IMR-90 (cell line): ENCODE data around the gene SLC39A11. TPM values are rescaled to one million over a fixed set of nuclear protein-coding genes. Genes with fewer than 3 reads are reported as not detected.
"Not testable (repeated sequence)": the region's sequence is repeated elsewhere in the genome, so short reads cannot be mapped to it uniquely, and the experiment has no call there.

Experiments
- ATAC-seq: fragments of 200-7000 bp; cut with Tn5 transposase; 2 replicates; pipeline ENCODE4 v1.9.1; 2020; ENCODE audit warnings: low read depth, mild to moderate bottlenecking, moderate library complexity
- BruUV-seq: library from RNA; stranded (reverse); fragments of 400-500 nt; replicated peaks from 2 replicates; lab custom pipeline; 2021; lab: Mats Ljungman, UMichigan
- CTCF ChIA-PET: fragments of 300-600 bp; formaldehyde crosslinking; extraction: SDS; loops from one replicate; lab custom pipeline; 2021; ENCODE audit warnings: antibody characterized with exemption; lab: Yijun Ruan, JAX
- POLR2A ChIA-PET: fragments of 300-600 bp; sonication (Branson Sonifier 250); formaldehyde crosslinking; loops from one replicate; lab custom pipeline; 2022; ENCODE audit warnings: antibody characterized with exemption; ENCODE audit not compliant: unreplicated experiment; lab: Charles Lee
- DNase-seq: peaks from one replicate; pipeline ENCODE4 v3.0.0; 2013
- H2AFZ ChIP-seq: replicated peaks from 2 replicates; pipeline ENCODE3; 2013; ENCODE audit warnings: low read length, mild to moderate bottlenecking; ENCODE audit not compliant: poor library complexity
- H2AK5ac ChIP-seq: 2 replicates; pipeline ENCODE4 v1.6.1; 2013; ENCODE audit warnings: low read depth, low read length, inconsistent platforms
- H2AK9ac ChIP-seq: replicated peaks from 2 replicates; pipeline ENCODE3; 2013; ENCODE audit warnings: mild to moderate bottlenecking, low read depth, low read length, moderate library complexity; ENCODE audit not compliant: poor library complexity
- H2BK120ac ChIP-seq: 2 replicates; pipeline ENCODE4 v1.6.1; 2013; ENCODE audit warnings: low read depth, low read length, inconsistent platforms
- H2BK15ac ChIP-seq: 3 replicates; pipeline ENCODE4 v1.6.1; 2013; ENCODE audit warnings: low read depth, low read length, inconsistent platforms
- H2BK20ac ChIP-seq: 2 replicates; pipeline ENCODE4 v1.6.1; 2013; ENCODE audit warnings: low read depth, mild to moderate bottlenecking, inconsistent platforms, low read length, moderate library complexity
- H2BK5ac ChIP-seq: 2 replicates; pipeline ENCODE4 v1.6.1; 2013; ENCODE audit warnings: mild to moderate bottlenecking, low read depth, low read length, inconsistent platforms; ENCODE audit not compliant: poor library complexity, severe bottlenecking
- H3K14ac ChIP-seq: replicated peaks from 2 replicates; pipeline ENCODE4 v1.6.1; 2013; ENCODE audit warnings: low read depth, low read length, inconsistent platforms
- H3K18ac ChIP-seq: 2 replicates; pipeline ENCODE4 v1.6.1; 2013; ENCODE audit warnings: low read depth, low read length, control low read depth
- H3K23ac ChIP-seq: 2 replicates; pipeline ENCODE4 v1.6.1; 2013; ENCODE audit warnings: low read depth, low read length, inconsistent platforms
- H3K27ac ChIP-seq: 2 replicates; pipeline ENCODE4 v1.5.1; 2013; ENCODE audit warnings: mild to moderate bottlenecking, control low read depth, low read length; ENCODE audit not compliant: insufficient read depth
- H3K27me3 ChIP-seq: 2 replicates; pipeline ENCODE4 v1.6.1; 2013; ENCODE audit warnings: low read length; ENCODE audit not compliant: control insufficient read depth, insufficient read depth
- H3K36me3 ChIP-seq: 2 replicates; pipeline ENCODE4 v1.6.1; 2013; ENCODE audit warnings: low read length, mixed read lengths; ENCODE audit not compliant: control insufficient read depth, insufficient read depth
- H3K4ac ChIP-seq: 2 replicates; pipeline ENCODE4 v1.6.1; 2013; ENCODE audit warnings: low read depth, low read length, inconsistent platforms
- H3K4me1 ChIP-seq: 2 replicates; pipeline ENCODE4 v1.6.1; 2013; ENCODE audit warnings: low read length, mixed read lengths; ENCODE audit not compliant: control insufficient read depth, insufficient read depth
- H3K4me2 ChIP-seq: 2 replicates; pipeline ENCODE4 v1.6.1; 2013; ENCODE audit warnings: low read depth, mild to moderate bottlenecking, control low read depth, low read length, moderate library complexity
- H3K4me3 ChIP-seq: 2 replicates; pipeline ENCODE4 v1.5.1; 2013; ENCODE audit warnings: low read depth, mild to moderate bottlenecking, control low read depth, low read length, moderate library complexity; ENCODE audit not compliant: insufficient read depth
- H3K56ac ChIP-seq: 2 replicates; pipeline ENCODE4 v1.6.1; 2013; ENCODE audit warnings: low read length, inconsistent platforms; ENCODE audit not compliant: insufficient read depth; ENCODE audit errors: extremely low read depth
- H3K79me1 ChIP-seq, 2 experiments: 2 replicates each; pipeline ENCODE4 v1.6.1; 2013; ENCODE audit warnings: low read length in 2 of 2, inconsistent platforms in 1 of 2, low read depth in 1 of 2
- H3K9ac ChIP-seq: 2 replicates; pipeline ENCODE4 v1.6.1; 2013; ENCODE audit warnings: low read depth, low read length, control low read depth
- H3K9me1 ChIP-seq: 2 replicates; pipeline ENCODE4 v1.6.1; 2013; ENCODE audit warnings: low read length, inconsistent platforms; ENCODE audit not compliant: insufficient read depth
- H3K9me3 ChIP-seq: 2 replicates; pipeline ENCODE4 v1.6.1; 2013; ENCODE audit warnings: low read length; ENCODE audit not compliant: control insufficient read depth, insufficient read depth
- H4K20me1 ChIP-seq: 2 replicates; pipeline ENCODE4 v1.6.1; 2013; ENCODE audit warnings: low read length, inconsistent platforms; ENCODE audit not compliant: insufficient read depth
- H4K5ac ChIP-seq: 2 replicates; pipeline ENCODE4 v1.6.1; 2013; ENCODE audit warnings: mild to moderate bottlenecking, low read depth, low read length, control low read depth
- H4K8ac ChIP-seq, 2 experiments: 2 replicates each; pipeline ENCODE4 v1.6.1; 2013; ENCODE audit warnings: low read depth in 2 of 2, low read length in 2 of 2, control low read depth in 1 of 2, inconsistent platforms in 1 of 2
- H4K91ac ChIP-seq: 2 replicates; pipeline ENCODE4 v1.6.1; 2013; ENCODE audit warnings: low read depth, low read length, inconsistent platforms; ENCODE audit not compliant: insufficient read depth
- ELK1 ChIP-seq: fragments of 150-350 bp; IDR thresholded peaks from 2 replicates; pipeline ENCODE4 v1.6.1; 2016; ENCODE audit warnings: low read depth, mild to moderate bottlenecking, low read length, moderate library complexity, borderline replicate concordance
- SMC3 ChIP-seq: fragments of 150-350 bp; IDR thresholded peaks from 2 replicates; pipeline ENCODE4 v1.6.1; 2016; ENCODE audit warnings: low read depth, mild to moderate bottlenecking, antibody characterized with exemption, low read length, moderate library complexity
- WGBS, 2 experiments: methylation state at CpG; one replicate each; pipeline versions ENCODE4 v1.1.5 to v1.1.7; 2013; ENCODE audit warnings: missing lambda C conversion rate in 2 of 2; ENCODE audit not compliant: insufficient read length in 1 of 2; ENCODE audit errors: extremely low coverage in 2 of 2; 5-methylcytosine and 5-hydroxymethylcytosine counted together
- dilution Hi-C: fragments of 300-500 bp; cut with HindIII; formaldehyde crosslinking; loops from one replicate; pipeline ENCODE4 v1.14.3; 2018; ENCODE audit warnings: low sequenced_read_pairs; ENCODE audit not compliant: unreplicated experiment
- in situ Hi-C: fragments of 300-500 bp; cut with MboI; formaldehyde crosslinking; loops from 3 replicates; pipeline ENCODE4 v1.14.3; 2019; ENCODE audit warnings: low sequenced_read_pairs, inconsistent platforms, mixed read lengths
- intact Hi-C: fragments of 100-400 bp; cut with micrococcal nuclease; formaldehyde crosslinking; loops from 2 replicates; pipeline ENCODE4 v1.10.0; 2022
- polyA plus RNA-seq, 3 experiments: library from polyadenylated mRNA; depleted of rRNA; stranded (reverse); fragments of >200 nt; gene quantifications; 2 replicates each; pipeline ENCODE4 v1.2.3, GENCODE V29; 2012; ENCODE audit warnings: low replicate concordance in 1 of 3
- total RNA-seq: library from RNA; depleted of rRNA; stranded (reverse); fragments of >200 nt; gene quantifications from 2 replicates; pipeline ENCODE4 v1.2.3, GENCODE V29; 2012

Gene SLC39A11
- total and polyA plus RNA-seq, 2 of the 4 experiments (the other 2 are of a cell fraction), result 8.8 to 14.3 TPM

GRCh38 chr17:73098919-73099318 lies 6.4 kb upstream of the SLC39A11 start:
- no peak overlapping the region for H2AK9ac ChIP-seq
- H3K9me1 ChIP-seq, result no peaks in the 10 kb centered on the region
- H2AFZ ChIP-seq, result no peak overlapping the region
- H3K4me2 ChIP-seq, result no peak overlapping the region
- no peak overlapping the region for H3K14ac ChIP-seq
- H2BK15ac ChIP-seq, result no peak overlapping the region
- POLR2A ChIA-PET, result no interaction called here
- no peak overlapping the region for H3K4ac ChIP-seq
- H2AK5ac ChIP-seq, result no peak overlapping the region
- H3K4me1 ChIP-seq, result no peaks in the 10 kb centered on the region
- H2BK20ac ChIP-seq, result no peak overlapping the region
- H3K9ac ChIP-seq, result no peak overlapping the region
- H2BK120ac ChIP-seq, result no peak overlapping the region
- dilution Hi-C loops, result no loop called here
- CTCF ChIA-PET, result no interaction called here
- no peak overlapping the region for H3K18ac ChIP-seq
- no peak overlapping the region for H4K5ac ChIP-seq
- TF ChIP-seq SMC3 (no peak), ELK1 (no peak)
- H3K9me3 ChIP-seq, result no peaks in the 10 kb centered on the region
- H3K27me3 ChIP-seq, result peaks cover 8% of the 10 kb centered on the region
- no peaks in the 10 kb centered on the region for H4K20me1 ChIP-seq
- no peaks in the 10 kb centered on the region for H3K36me3 ChIP-seq
- no peaks in the 10 kb centered on the region for H3K79me1 ChIP-seq
- no peak overlapping the region for H3K27ac ChIP-seq
- no peak overlapping the region for H4K91ac ChIP-seq
- no peak overlapping the region for H2BK5ac ChIP-seq
- H3K4me3 ChIP-seq, result no peak overlapping the region
- in situ Hi-C loops, result no loop called here
- no peak for DNase-seq
- no peak overlapping the region for H4K8ac ChIP-seq
- no peak for ATAC-seq
- intact Hi-C loops, result no loop called here
- no peak overlapping the region for H3K56ac ChIP-seq
- WGBS, 2 experiments, result 20% methylated on average over 1 of the region's 5 CpGs; no CpG with 5 or more reads in 1 of the 2 experiments
- no peak overlapping the region for H3K23ac ChIP-seq
- BruUV-seq, result no TSS peak

- H2BK20ac ChIP-seq, H3K4me1 ChIP-seq, H3K4ac ChIP-seq, H3K4me3 ChIP-seq, H2BK15ac ChIP-seq, H3K14ac ChIP-seq, H4K8ac ChIP-seq, H3K56ac ChIP-seq, H4K91ac ChIP-seq, H3K9me3 ChIP-seq, H3K23ac ChIP-seq, POLR2A ChIA-PET, intact Hi-C loops, H2AK9ac ChIP-seq, H3K79me1 ChIP-seq, H4K20me1 ChIP-seq, H4K5ac ChIP-seq, H3K27me3 ChIP-seq, H3K18ac ChIP-seq, H2AFZ ChIP-seq, H2BK120ac ChIP-seq, H3K9me1 ChIP-seq, CTCF ChIA-PET, ATAC-seq, BruUV-seq, H3K27ac ChIP-seq, H2BK5ac ChIP-seq, H2AK5ac ChIP-seq, H3K9ac ChIP-seq, dilution Hi-C loops, H3K36me3 ChIP-seq, in situ Hi-C loops, DNase-seq, H3K4me2 ChIP-seq: not testable (repeated sequence)
- WGBS, 2 experiments, result 100% methylated on average over 2 of the region's 8 CpGs; no CpG with 5 or more reads in 1 of the 2 experiments
Observed at GRCh38 chr17:73097973-73098765, 5.7 kb upstream of the SLC39A11 start.
